MCF 10A (cell line): ENCODE measurements around the gene GPC3. TPM values are rescaled to one million over a fixed set of nuclear protein-coding genes. Genes with fewer than 3 reads are reported as not detected.

Experiments used
- BruUV-seq: library from RNA; stranded (reverse); fragments of 400-500 nt; replicated peaks from 2 replicates; lab custom pipeline; 2021; lab: Mats Ljungman, UMichigan
- CTCF ChIA-PET: fragments of 300-600 bp; sonication (Branson Sonifier 250); formaldehyde crosslinking; extraction: SDS; loops from one replicate; lab custom pipeline; 2021; ENCODE audit warnings: antibody characterized with exemption, inconsistent platforms; lab: Yijun Ruan, JAX
- POLR2A ChIA-PET: fragments of 300-600, 350-650 bp; sonication (Branson Sonifier 250); formaldehyde crosslinking; extraction: SDS; loops from one replicate; lab custom pipeline; 2020; ENCODE audit warnings: antibody characterized with exemption, inconsistent platforms; lab: Yijun Ruan, JAX
- DNase-seq: peaks from one replicate; pipeline ENCODE4 v3.0.0-alpha.2; 2018; ENCODE audit not compliant: unreplicated experiment
- H3K27ac Mint-ChIP-seq: one replicate; pipeline ENCODE4 v1.8.0; 2022; ENCODE audit warnings: mild to moderate bottlenecking, low read depth, mixed read lengths; ENCODE audit not compliant: unreplicated experiment
- H3K27me3 Mint-ChIP-seq: one replicate; pipeline ENCODE4 v1.8.0; 2022; ENCODE audit warnings: mixed read lengths; ENCODE audit not compliant: insufficient read depth, unreplicated experiment
- H3K36me3 Mint-ChIP-seq: one replicate; pipeline ENCODE4 v1.8.0; 2022; ENCODE audit warnings: mild to moderate bottlenecking, moderate library complexity, mixed read lengths; ENCODE audit not compliant: insufficient read depth, unreplicated experiment
- H3K4me1 Mint-ChIP-seq: one replicate; pipeline ENCODE4 v1.8.0; 2022; ENCODE audit warnings: mixed read lengths; ENCODE audit not compliant: insufficient read depth, unreplicated experiment
- H3K4me3 Mint-ChIP-seq: one replicate; pipeline ENCODE4 v1.8.0; 2022; ENCODE audit warnings: mild to moderate bottlenecking, moderate library complexity, mixed read lengths; ENCODE audit not compliant: unreplicated experiment
- H3K9me3 Mint-ChIP-seq: one replicate; pipeline ENCODE4 v1.8.0; 2022; ENCODE audit warnings: mixed read lengths; ENCODE audit not compliant: unreplicated experiment
- CTCF ChIP-seq: fragments of 200-600 bp; IDR thresholded peaks from one replicate; pipeline ENCODE4 v1.8.0; 2022; ENCODE audit warnings: antibody characterized with exemption, mild to moderate bottlenecking; ENCODE audit not compliant: unreplicated experiment
- intact Hi-C: fragments of 100-400 bp; cut with micrococcal nuclease; formaldehyde crosslinking; loops from 2 replicates; pipeline ENCODE4 v1.14.1; 2022
- total RNA-seq: library from RNA; stranded (reverse); gene quantifications from 2 replicates; pipeline ENCODE4 v1.2.3, GENCODE V29; 2022

The GPC3 gene
- total RNA-seq, 1 experiment from 2014 or later, result 0.37 TPM

- no peaks in the 10 kb centered on the region for H3K9me3 Mint-ChIP-seq
- H3K4me1 Mint-ChIP-seq, result no peaks in the 10 kb centered on the region
- CTCF ChIA-PET, result interaction anchor here (0.6 to 4.2 kb wide), 28 partner anchors 8 to 1406 kb away, joined by 3 to 65 read pairs (median 5); partner anchors contain the start of gene GPC3
- BruUV-seq, result no TSS peak
- intact Hi-C loops, result loop anchor here (2.0 to 10.0 kb wide), 4 partner anchors 67 to 171 kb away; no protein-coding TSS in a partner anchor
- H3K27ac Mint-ChIP-seq, result no peak overlapping the region
- no peak overlapping the region for H3K4me3 Mint-ChIP-seq
- POLR2A ChIA-PET, result no interaction called here
- no peak for TF ChIP-seq CTCF
- H3K36me3 Mint-ChIP-seq, result no peaks in the 10 kb centered on the region
- H3K27me3 Mint-ChIP-seq, result peaks cover 44% of the 10 kb centered on the region
- DNase-seq, result no peak
These were observed 40.7 kb upstream of the GPC3 start for GRCh38 chrX:134025986-134026545.

- no peak for DNase-seq
- Mint-ChIP-seq H3K27ac (no peak overlapping the region), H3K4me1 (no peaks in the 10 kb centered on the region), H3K27me3 (peaks cover 44% of the 10 kb centered on the region), H3K36me3 (no peaks in the 10 kb centered on the region), H3K9me3 (no peaks in the 10 kb centered on the region), H3K4me3 (no peak overlapping the region)
- POLR2A ChIA-PET, result interaction anchor here (0.7 kb wide), 1 partner anchor 141 kb away, joined by 3 read pairs; no protein-coding TSS in a partner anchor
- BruUV-seq, result no TSS peak
- CTCF ChIA-PET, result interaction anchor here (0.7 to 4.2 kb wide), 4 partner anchors 22 to 371 kb away, joined by 3 to 65 read pairs (median 4); no protein-coding TSS in a partner anchor
- intact Hi-C loops, result loop anchor here (10.0 kb wide), 2 partner anchors 120 to 170 kb away; no protein-coding TSS in a partner anchor
- TF ChIP-seq CTCF, result no peak
These were observed 39.4 kb upstream of the GPC3 start for GRCh38 chrX:134024686-134025377.

GRCh38 chrX:134023851-134024281 is 38.5 kb upstream of the GPC3 start:
- Mint-ChIP-seq H3K27ac (no peak overlapping the region), H3K27me3 (peaks cover 38% of the 10 kb centered on the region), H3K4me3 (no peak overlapping the region), H3K36me3 (no peaks in the 10 kb centered on the region), H3K9me3 (no peaks in the 10 kb centered on the region), H3K4me1 (no peaks in the 10 kb centered on the region)
- no TSS peak for BruUV-seq
- CTCF ChIA-PET, result interaction anchor here (0.6 to 4.2 kb wide), 4 partner anchors 65 to 455 kb away, joined by 3 to 65 read pairs (median 4); no protein-coding TSS in a partner anchor
- no peak for DNase-seq
- intact Hi-C loops, result loop anchor here (10.0 kb wide), 2 partner anchors 121 to 169 kb away; no protein-coding TSS in a partner anchor
- TF ChIP-seq CTCF, result no peak
- POLR2A ChIA-PET, result no interaction called here

GRCh38 chrX:134020910-134021309 is 35.5 kb upstream of the GPC3 start:
- no peaks in the 10 kb centered on the region for H3K36me3 Mint-ChIP-seq
- no peak overlapping the region for H3K27ac Mint-ChIP-seq
- ChIA-PET POLR2A (no interaction called here), CTCF (interaction anchor here (0.6 to 3.7 kb wide), 13 partner anchors 10 to 323 kb away, joined by 3 to 32 read pairs (median 4); no protein-coding TSS in a partner anchor)
- no peak overlapping the region for H3K4me3 Mint-ChIP-seq
- DNase-seq, result peak; percentile 24
- peak; percentile 19 for TF ChIP-seq CTCF
- BruUV-seq, result no TSS peak
- no peaks in the 10 kb centered on the region for H3K4me1 Mint-ChIP-seq
- intact Hi-C loops, result loop anchor here (1.0 to 10.0 kb wide), 3 partner anchors 124 to 229 kb away; no protein-coding TSS in a partner anchor
- H3K9me3 Mint-ChIP-seq, result no peaks in the 10 kb centered on the region
- peaks cover 20% of the 10 kb centered on the region for H3K27me3 Mint-ChIP-seq
